Skeletal muscle satellite cell (primary cell): ENCODE data around the gene DEFB113.

Experiments
- H3K27me3 ChIP-seq: 2 replicates; pipeline ENCODE4 v1.7.0; 2013; ENCODE audit warnings: low read length; ENCODE audit not compliant: control insufficient read depth, insufficient read depth
- H3K36me3 ChIP-seq: 2 replicates; pipeline ENCODE4 v1.7.0; 2013; ENCODE audit warnings: mild to moderate bottlenecking, control low read depth, low read length; ENCODE audit not compliant: insufficient read depth
- H3K4me1 ChIP-seq: 2 replicates; pipeline ENCODE4 v1.7.0; 2013; ENCODE audit warnings: low read length; ENCODE audit not compliant: control insufficient read depth, insufficient read depth
- H3K4me2 ChIP-seq: 2 replicates; pipeline ENCODE4 v1.7.0; 2013; ENCODE audit warnings: mild to moderate bottlenecking, low read length
- H3K4me3 ChIP-seq: 2 replicates; pipeline ENCODE4 v1.7.0; 2013; ENCODE audit warnings: low read length
- H3K9ac ChIP-seq: 2 replicates; pipeline ENCODE4 v1.7.0; 2013; ENCODE audit warnings: mild to moderate bottlenecking, low read depth, low read length, moderate library complexity
- H3K9me3 ChIP-seq: replicated peaks from 2 replicates; pipeline ENCODE4 v1.7.0; 2013; ENCODE audit warnings: mild to moderate bottlenecking, control low read depth, low read length

Gene DEFB113

DNA sequence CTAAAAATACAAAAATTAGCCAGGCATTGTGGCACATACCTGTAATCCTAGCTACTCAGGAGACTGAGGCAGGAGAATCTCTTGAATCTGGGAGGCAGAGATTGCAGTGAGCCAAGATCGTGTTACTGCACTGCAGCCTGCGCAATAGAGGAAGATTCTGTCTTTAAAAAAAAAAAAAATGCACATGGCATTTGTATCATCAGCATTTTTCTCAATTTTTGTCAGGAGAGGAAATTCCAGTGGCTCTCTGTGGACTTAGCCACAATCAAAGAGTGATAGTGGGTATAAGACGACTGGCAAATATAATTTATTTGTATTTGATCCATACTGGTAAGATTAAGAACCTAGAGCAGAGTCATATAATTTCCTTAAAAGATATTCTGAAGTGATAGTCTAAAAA is 34.0 kb downstream of the DEFB113 start:
- no peak overlapping the region for H3K4me3 ChIP-seq
- H3K4me2 ChIP-seq, result no peak overlapping the region
- H3K9me3 ChIP-seq, result no peaks in the 10 kb centered on the region
- H3K36me3 ChIP-seq, result no peaks in the 10 kb centered on the region
- no peak overlapping the region for H3K9ac ChIP-seq
- H3K27me3 ChIP-seq, result no peaks in the 10 kb centered on the region
- no peaks in the 10 kb centered on the region for H3K4me1 ChIP-seq

DNA sequence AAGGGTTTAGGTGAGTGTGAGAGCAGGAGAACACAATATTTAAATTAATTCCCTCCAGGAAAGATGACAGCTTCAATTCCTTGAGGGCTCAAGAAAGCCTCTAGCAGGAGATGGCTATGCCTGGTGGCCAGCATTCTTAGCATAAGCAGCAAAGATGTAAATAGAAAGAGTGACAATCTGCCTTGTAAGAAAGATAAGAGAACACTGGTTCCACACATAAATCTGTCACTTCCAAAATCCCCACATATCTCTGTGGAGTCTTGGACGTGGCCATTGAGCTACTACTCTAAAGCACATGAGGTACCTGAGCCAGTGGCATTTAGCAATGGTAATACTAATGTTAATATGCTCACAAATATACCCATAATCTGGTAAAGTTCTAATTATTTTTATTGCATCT is 34.7 kb downstream of the DEFB113 start:
- no peaks in the 10 kb centered on the region for H3K4me1 ChIP-seq
- no peaks in the 10 kb centered on the region for H3K27me3 ChIP-seq
- no peak overlapping the region for H3K4me3 ChIP-seq
- no peaks in the 10 kb centered on the region for H3K9me3 ChIP-seq
- H3K4me2 ChIP-seq, result no peak overlapping the region
- H3K9ac ChIP-seq, result no peak overlapping the region
- no peaks in the 10 kb centered on the region for H3K36me3 ChIP-seq

DNA sequence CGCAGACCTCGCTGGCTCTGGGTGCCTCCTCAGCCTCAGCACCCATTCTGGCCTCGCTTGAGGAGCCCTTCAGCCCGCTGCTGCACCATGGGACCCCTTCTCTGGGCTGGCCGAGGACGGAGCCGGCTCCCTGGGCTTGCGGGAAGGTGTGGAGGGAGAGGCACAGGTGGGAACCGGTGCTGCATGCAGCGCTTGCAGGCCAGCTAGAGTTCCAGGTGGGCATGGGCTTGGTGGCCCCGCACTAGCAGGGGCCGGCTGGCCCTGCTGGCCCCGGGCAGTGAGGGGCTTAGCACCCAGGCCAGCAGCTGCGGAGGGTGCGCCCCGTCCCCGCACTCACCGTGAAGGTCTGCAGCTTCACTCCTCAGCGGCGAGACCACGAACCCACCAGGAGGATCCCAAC is 35.9 kb downstream of the DEFB113 start:
- Histone ChIP-seq H3K4me1 (no peaks in the 10 kb centered on the region), H3K9ac (no peak overlapping the region), H3K27me3 (no peaks in the 10 kb centered on the region), H3K4me2 (no peak overlapping the region), H3K4me3 (no peak overlapping the region), H3K36me3 (no peaks in the 10 kb centered on the region), H3K9me3 (no peaks in the 10 kb centered on the region)

DNA sequence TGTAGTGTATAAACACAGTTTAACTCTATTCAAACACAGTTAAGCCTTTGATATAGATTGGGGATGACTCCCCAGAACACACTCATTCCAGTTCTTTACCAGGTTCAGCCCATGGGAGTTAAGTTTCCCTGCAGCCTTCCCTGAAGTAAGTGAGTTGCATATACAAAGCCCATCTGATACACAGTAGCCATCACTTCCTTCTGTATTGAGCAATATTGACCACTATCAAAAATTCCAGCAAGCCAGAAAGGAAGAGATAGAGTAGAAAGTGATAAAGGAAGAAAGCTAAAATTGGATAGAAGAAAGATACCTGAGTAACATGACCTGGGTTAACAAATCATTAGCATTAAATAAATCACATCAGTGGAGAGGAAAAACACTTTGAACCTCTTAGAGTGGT is 40.1 kb downstream of the DEFB113 start:
- Histone ChIP-seq H3K4me3 (no peak overlapping the region), H3K4me1 (no peaks in the 10 kb centered on the region), H3K4me2 (no peak overlapping the region), H3K27me3 (no peaks in the 10 kb centered on the region), H3K36me3 (no peaks in the 10 kb centered on the region), H3K9ac (no peak overlapping the region), H3K9me3 (no peaks in the 10 kb centered on the region)

DNA sequence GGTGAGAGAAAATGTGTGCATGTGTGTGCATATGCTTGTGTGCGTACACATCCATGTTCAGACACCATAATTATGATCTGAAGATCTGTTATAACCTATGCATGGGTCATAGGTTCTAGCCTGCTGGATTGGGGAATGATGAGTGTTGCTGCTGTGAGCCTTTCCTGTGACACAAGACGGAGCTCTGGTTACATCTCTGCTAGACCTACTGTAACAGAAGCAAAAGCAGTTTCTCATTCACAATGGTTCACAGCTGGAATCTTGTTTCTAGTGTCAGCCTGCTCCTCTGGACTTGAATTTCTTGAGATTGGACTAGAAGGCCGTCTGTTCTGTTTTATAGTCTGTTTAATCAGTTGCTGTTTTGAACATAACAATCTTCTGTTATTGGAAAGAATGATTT is 45.6 kb downstream of the DEFB113 start:
- no peaks in the 10 kb centered on the region for H3K4me1 ChIP-seq
- H3K9me3 ChIP-seq, result no peaks in the 10 kb centered on the region
- H3K4me3 ChIP-seq, result no peak overlapping the region
- no peak overlapping the region for H3K9ac ChIP-seq
- no peaks in the 10 kb centered on the region for H3K27me3 ChIP-seq
- no peaks in the 10 kb centered on the region for H3K36me3 ChIP-seq
- H3K4me2 ChIP-seq, result no peak overlapping the region

DNA sequence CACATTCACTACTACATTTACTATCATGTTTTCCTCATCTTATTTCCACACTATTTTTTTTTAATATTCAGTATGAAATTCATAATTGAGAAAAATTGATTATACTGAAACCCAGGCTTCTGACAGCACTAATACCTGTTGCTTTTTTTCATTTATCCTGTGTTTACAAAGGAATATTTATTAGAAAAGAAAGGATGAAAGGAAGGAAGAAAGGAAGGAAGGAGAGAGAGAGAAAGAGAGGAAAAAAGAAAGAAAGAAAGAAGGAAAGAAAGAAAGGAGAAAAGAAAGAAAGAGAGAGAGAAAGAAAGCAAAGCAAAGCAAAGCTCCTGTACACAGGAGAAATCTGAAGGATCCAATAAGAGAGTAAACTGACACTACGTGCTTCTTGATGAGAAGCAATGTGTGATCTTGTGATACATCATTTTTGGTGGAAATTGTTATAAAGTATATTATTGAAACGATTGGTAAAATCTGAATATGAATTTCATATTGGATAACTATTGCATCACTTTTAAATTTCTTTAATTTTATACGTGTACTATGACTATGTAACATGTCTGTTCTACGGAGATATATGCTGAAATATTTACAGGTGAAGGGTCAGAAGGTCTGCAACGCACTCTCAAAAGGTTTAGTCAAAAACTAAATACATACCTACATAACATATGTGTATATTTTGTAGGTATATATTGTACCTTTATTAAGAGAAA is 49.3 kb downstream of the DEFB113 start:
- Histone ChIP-seq H3K9ac (no peak overlapping the region), H3K36me3 (no peaks in the 10 kb centered on the region), H3K4me2 (no peak overlapping the region), H3K27me3 (no peaks in the 10 kb centered on the region), H3K4me3 (no peak overlapping the region), H3K4me1 (no peaks in the 10 kb centered on the region), H3K9me3 (no peaks in the 10 kb centered on the region)

DNA sequence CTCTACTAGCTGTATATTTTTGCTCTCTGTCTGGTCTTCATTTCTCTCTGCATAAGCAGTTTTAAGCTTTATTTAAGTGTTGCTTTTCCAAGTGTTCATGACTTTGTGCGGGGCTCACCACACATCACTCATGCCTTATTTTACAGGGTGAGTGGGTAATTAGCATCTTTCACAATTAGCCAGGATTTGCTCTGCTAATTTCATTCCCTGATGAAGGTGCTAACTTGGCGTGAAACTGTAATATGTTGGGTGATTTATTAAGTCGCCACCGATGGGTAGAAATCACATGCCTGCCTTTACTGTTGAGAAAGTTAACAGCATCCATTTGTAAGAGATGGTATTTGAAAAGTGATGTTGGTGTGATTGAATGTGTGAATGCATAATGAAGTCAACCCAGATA is 50.2 kb downstream of the DEFB113 start:
- Histone ChIP-seq H3K27me3 (no peaks in the 10 kb centered on the region), H3K4me1 (no peaks in the 10 kb centered on the region)

DNA sequence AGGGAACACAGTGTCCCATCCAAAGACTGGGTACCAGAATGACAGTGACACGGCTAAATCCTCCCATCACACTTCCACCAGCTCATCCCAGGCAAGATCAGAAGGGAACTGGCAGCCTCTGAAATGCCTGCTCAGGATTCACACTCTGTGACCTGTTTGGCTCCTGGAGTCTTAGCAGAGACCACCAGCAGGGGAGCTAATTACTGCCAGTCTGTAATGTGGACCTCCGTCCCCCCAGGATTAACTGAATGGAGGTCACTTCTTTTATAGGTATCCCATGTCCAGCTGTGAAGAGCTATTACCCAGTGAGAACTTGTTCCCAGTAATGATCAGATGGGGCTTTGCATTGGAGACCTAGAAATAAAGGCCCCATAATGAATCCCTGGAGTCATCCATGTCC is 50.6 kb downstream of the DEFB113 start:
- Histone ChIP-seq H3K4me3 (no peak overlapping the region), H3K9ac (no peak overlapping the region), H3K27me3 (no peaks in the 10 kb centered on the region), H3K4me1 (no peaks in the 10 kb centered on the region), H3K9me3 (no peaks in the 10 kb centered on the region), H3K4me2 (no peak overlapping the region), H3K36me3 (no peaks in the 10 kb centered on the region)

More for the DNA sequence above, 50.2 kb downstream of the DEFB113 start:
- Histone ChIP-seq H3K4me2 (no peak overlapping the region), H3K9me3 (no peaks in the 10 kb centered on the region), H3K4me3 (no peak overlapping the region), H3K9ac (no peak overlapping the region), H3K36me3 (no peaks in the 10 kb centered on the region)
